ENCODE data around the gene EPHA2.

GRCh38 chr1:16077406-16078245, 78.2 kb downstream of the EPHA2 start:
- TF ChIP-seq CTCF (IDR thresholded peaks at IDR 0.05) (no peak), POLR2A (IDR thresholded peaks at IDR 0.05) (no peak)

All from body of pancreas (tissue), 4 donors.